Astrocyte of the cerebellum (primary cell): Measurements from ENCODE around the gene CDKN1C.
A peak's percentile ranks its signal among the peaks of the same experiment; 100 is the strongest.

Experiments used
- DNase-seq: peaks from one replicate; pipeline ENCODE4 v3.0.0-alpha.2; 2011; ENCODE audit warnings: low read depth
- H3K4me3 ChIP-seq: 2 replicates; pipeline ENCODE4 v1.5.1; 2011; ENCODE audit warnings: mild to moderate bottlenecking, low read depth, low read length, moderate library complexity
- in situ Hi-C: cut with HindIII; loops from 2 replicates; pipeline ENCODE4 v1.10.0; 2017; ENCODE audit warnings: low sequenced_read_pairs
- TF ChIP-seq, protein P1 (sequence below): IDR thresholded peaks from 2 replicates; pipeline ENCODE4 v1.5.1; 2012; ENCODE audit warnings: low read length, low read depth, moderate library complexity, mild to moderate bottlenecking; ENCODE audit errors: missing control alignments

Gene CDKN1C

DNA sequence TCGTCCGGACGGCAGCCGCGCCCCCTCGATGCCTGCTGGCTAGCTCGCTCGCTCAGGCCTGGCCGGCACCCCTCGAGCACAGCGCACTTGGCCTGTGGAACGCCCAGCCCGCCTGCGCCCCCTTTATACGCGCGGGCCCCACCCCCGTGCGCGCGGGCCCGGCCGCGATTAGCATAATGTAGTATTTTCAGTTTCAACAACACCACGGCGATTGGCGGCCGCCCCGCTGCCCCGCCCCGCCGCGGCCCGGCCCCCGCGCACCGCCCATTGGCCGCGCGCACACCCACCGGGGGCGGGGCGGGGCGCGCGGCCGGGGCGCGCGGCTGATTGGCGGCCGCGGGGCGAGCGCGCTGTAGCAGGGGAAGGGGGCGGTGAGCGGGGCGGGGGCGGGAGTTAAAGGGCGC, at the start of gene CDKN1C:
CDKN1C (minus strand) TSS at position 98 of the 404 bp plus-strand sequence. CDS start 319 bp downstream, outside the sequence.
- DNase-seq = peak; percentile 59
- in situ Hi-C loops = no loop called here
- TF ChIP-seq, protein P1, sequence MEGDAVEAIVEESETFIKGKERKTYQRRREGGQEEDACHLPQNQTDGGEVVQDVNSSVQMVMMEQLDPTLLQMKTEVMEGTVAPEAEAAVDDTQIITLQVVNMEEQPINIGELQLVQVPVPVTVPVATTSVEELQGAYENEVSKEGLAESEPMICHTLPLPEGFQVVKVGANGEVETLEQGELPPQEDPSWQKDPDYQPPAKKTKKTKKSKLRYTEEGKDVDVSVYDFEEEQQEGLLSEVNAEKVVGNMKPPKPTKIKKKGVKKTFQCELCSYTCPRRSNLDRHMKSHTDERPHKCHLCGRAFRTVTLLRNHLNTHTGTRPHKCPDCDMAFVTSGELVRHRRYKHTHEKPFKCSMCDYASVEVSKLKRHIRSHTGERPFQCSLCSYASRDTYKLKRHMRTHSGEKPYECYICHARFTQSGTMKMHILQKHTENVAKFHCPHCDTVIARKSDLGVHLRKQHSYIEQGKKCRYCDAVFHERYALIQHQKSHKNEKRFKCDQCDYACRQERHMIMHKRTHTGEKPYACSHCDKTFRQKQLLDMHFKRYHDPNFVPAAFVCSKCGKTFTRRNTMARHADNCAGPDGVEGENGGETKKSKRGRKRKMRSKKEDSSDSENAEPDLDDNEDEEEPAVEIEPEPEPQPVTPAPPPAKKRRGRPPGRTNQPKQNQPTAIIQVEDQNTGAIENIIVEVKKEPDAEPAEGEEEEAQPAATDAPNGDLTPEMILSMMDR = no peak
- peak within 1 kb of the TSS; percentile 64 for H3K4me3 ChIP-seq

DNA sequence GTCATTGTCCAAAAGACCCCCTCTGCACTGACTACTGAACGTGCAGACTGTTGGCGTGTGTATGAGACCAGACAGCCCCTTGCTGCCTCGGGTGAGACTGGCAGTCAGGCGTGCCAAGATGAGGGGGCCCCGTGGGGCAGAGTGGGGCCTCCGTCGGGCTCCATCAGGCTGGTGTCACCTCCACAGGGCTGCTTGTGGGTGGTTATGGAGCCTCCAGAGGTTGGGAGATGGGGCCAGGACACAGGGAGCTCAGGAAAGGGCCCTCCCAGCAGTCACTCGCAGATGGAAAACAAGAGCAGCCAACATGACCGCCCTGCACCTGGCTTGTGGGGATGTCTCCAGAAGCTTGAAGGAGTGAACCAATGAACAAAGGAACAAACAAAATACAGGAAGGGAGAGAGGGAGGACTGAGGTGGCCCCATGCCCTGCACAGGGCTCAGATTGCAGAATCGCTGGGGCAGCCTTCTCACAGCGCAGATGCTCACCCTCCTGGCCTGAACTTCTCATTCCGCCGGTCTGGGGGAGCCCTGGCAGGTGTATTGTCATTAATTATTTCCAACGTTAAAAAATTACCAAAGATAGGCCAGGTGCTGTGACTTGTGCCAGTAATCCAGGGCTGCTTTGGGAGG, 49.1 kb upstream of the CDKN1C start:
- in situ Hi-C loops = no loop called here
- TF ChIP-seq, protein P1 = no peak
- DNase-seq = no peak

DNA sequence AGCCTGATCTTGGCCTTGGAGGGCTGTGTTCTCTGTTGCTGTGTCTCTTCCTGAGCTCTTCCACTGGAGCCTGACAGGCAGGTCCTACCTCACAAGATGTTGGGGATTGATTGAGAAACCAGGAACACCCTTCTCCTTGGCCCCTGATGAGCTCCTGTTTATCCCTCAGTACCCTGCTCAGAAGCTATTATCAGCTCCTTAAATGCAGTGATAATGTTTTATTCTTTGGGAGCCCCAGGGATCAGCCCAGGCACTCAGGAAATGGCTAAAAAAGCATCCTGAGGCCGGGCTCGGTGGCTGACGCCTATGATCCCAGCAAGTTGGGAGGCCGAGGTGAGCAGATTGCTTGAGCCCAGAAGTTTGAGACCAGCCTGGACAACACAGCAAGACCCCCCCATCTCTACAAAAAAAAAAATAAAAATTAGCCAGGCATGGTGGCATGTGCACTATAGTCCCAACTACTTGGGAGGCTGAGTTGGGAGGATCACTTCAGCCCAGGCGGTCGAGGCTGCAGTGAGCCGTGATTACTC, 48.5 kb upstream of the CDKN1C start:
- TF ChIP-seq, protein P1 = no peak
- H3K4me3 ChIP-seq = no peak overlapping the region
- in situ Hi-C loops = no loop called here
- no peak for DNase-seq

More for the DNA sequence above, 49.1 kb upstream of the CDKN1C start:
- no peak overlapping the region for H3K4me3 ChIP-seq

DNA sequence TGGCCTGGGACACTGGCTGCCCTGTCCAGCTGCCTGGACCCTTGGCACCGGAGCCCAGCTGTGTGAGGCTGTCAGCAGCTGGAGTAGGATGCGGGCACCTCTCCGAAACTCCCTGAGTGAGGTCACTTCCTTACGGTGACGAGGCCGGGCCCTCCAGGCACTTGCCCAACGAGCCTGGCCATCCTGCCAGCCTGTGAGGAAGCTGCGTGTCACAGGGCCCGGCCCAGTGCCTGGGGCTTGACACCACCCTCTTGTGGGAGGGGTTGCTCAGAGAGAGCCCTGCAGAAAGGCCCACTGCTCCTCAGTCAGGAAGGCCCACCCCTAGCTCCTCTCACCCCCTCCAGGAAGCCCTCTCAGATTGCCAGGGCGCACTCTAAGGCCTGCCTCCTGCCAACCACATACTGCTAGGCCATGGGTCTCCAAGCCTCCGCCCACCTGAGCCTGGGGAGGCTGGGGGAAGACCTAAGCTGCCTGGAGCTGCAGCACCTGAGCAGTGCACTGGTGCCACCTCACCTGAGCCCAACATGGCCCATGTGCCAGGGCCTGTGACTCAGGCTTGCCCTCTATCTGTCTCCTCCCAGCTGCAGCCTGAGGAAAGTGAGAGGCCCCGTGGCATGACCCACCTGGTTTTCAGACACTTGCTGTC, 47.9 kb upstream of the CDKN1C start:
- DNase-seq = no peak
- TF ChIP-seq, protein P1 = no peak
- H3K4me3 ChIP-seq = no peak overlapping the region
- in situ Hi-C loops = no loop called here

DNA sequence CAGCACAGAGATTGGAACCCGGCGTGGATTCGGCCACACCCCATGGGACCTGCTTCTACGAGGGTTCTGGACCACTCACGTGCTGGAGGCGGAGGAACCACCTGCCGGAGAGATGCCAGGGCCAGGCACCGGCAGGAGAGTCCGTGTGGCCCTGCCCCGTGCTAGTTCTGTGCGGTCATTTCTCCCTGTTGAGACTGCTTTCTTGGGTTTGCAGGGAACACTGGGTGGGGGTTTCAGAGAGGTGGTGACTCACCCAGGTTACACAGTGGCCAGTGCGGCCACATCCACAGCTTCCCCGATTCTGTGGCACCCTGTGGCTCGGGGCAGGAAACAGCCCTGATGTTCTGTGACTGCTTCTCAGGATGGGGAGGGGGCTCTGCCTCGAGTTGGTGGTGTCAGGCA, 47.3 kb upstream of the CDKN1C start:
- no peak for DNase-seq
- TF ChIP-seq, protein P1 = no peak
- H3K4me3 ChIP-seq = no peak overlapping the region
- in situ Hi-C loops = no loop called here

DNA sequence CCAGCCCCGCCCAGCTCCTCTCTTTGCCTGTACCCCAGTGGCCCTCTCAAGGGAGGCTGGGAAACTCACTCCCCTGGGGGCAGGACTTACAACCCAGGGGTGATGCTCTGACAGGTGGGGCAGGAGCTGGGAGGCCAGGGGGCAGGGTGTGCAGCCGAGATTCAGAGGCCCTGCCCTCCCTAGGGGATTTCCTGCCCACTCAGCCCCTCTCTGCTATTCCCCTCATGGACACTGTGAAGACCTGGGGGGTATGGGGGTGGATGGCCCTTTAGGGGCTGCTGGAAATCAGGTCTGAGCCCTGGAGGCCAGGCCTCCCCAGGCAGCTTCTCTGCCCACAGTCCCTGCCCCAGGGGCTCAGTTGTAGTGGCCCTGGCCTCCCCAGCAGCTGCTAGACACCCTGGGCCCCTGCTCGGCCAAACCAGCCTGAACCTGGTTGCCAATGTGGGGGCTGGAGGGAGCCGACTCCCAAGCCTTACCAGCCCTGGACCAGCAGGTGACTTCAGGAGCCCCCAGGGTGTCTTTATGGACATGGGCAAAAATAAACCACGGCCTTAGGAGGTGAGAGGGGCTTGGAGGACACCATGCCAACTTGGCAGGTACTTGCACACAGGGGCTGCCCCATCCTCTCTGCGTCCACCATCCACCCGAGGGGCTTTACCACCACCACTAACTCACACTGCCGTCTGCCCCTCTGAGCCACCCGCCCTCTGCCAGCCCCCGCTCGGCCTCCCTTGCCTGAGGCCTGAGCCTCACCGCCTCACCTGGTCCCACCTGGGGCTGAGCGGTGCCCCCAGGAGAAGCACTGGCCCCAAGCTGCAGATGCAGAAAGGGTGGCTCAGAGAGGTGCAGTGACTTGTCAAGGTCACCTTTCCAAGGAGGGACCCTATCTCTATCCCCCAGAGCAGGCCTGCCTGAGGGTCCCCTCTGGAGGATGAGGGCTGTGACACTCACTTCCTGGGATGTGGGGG, 46.5 kb upstream of the CDKN1C start:
- no peak overlapping the region for H3K4me3 ChIP-seq
- TF ChIP-seq, protein P1 = no peak
- DNase-seq = no peak
- in situ Hi-C loops = no loop called here
